ENCODE data around the gene GEMIN8. TPM values are rescaled to one million over a fixed set of nuclear protein-coding genes. Genes with fewer than 3 reads are reported as not detected.

Gene GEMIN8
- total RNA-seq, 2 experiments from 2014 or later: 8.5 to 10.6 TPM

DNA sequence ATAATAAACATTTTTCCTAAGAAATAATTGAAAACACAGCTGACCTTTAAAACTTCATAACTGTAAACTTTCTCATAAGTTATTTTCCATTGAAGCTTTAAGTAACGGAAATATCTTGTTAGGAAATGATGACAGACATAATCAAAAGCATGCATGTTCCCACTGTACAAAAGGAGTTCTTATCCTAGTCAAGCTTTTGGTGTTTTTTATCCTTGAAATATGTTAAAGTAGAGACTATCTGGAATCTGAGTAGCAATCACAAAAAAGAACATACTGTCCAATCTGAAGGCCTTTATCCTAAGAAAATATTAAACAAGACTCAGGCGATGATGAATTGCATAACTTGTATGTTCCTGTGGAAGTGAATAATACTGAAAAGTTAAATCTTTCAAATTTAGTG lies 14.4 kb downstream of the GEMIN8 start:
- DNase-seq: no peak
- H3K27me3 Mint-ChIP-seq: no peaks in the 10 kb centered on the region
- ChIA-PET POLR2A (no interaction called here), CTCF (no interaction called here)
- intact Hi-C loops (cut with micrococcal nuclease): no loop called here
- H3K4me1 Mint-ChIP-seq (ENCODE audit: low read depth): peaks cover 18% of the 10 kb centered on the region
- no peak overlapping the region for H3K27ac Mint-ChIP-seq
- H3K4me3 Mint-ChIP-seq: no peak overlapping the region
- H3K36me3 Mint-ChIP-seq: peaks cover 13% of the 10 kb centered on the region
- H3K9me3 Mint-ChIP-seq: no peaks in the 10 kb centered on the region

DNA sequence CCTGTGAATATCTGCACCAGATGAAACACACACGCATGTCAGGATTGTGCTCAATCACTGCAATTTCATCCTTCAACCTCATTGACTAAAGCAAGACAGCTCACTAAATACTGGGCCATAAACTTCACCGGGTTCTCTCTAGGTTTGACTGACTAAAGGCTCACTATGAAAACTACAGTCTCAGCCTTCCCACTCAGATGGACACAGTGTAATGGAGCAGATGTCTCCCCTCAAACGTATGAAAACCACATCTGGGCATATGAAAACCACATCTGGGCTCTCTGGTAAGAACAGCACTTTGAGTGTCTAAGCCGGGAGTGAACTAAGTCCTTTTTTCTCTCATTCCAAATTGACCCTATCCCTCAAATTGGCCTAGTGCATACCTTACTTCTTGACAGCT lies 15.2 kb downstream of the GEMIN8 start:
- intact Hi-C loops (cut with micrococcal nuclease): no loop called here
- ChIA-PET POLR2A (no interaction called here), CTCF (no interaction called here)
- Mint-ChIP-seq H3K27me3 (no peaks in the 10 kb centered on the region), H3K36me3 (peaks cover 15% of the 10 kb centered on the region), H3K4me1 (ENCODE audit: low read depth) (peaks cover 18% of the 10 kb centered on the region), H3K9me3 (no peaks in the 10 kb centered on the region), H3K4me3 (no peak overlapping the region), H3K27ac (no peak overlapping the region)
- no peak for DNase-seq

DNA sequence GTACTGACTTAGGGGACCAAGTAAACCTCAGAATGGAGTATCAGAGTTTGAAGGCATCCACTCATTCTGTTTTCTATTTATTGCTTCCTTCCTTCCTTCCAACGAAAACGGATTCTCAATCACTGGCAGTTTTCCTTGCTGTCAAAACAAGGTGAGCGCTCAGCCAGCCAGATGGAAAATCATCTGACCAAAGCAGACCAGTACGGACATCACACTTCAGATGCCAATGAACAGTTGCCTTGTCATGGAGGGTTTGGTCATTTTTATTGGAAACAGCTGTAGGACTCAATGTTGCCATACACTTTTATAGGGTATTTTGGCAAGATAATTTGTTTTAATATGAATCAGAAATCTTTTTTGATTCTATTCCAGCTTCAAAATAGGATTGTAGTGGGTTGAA lies 16.6 kb downstream of the GEMIN8 start:
- intact Hi-C loops (cut with micrococcal nuclease): no loop called here
- no peak overlapping the region for H3K4me3 Mint-ChIP-seq
- no peak overlapping the region for H3K27ac Mint-ChIP-seq
- no peak for DNase-seq
- H3K36me3 Mint-ChIP-seq: peaks cover 20% of the 10 kb centered on the region
- H3K9me3 Mint-ChIP-seq: no peaks in the 10 kb centered on the region
- CTCF ChIA-PET: no interaction called here
- POLR2A ChIA-PET: no interaction called here
- peaks cover 18% of the 10 kb centered on the region for H3K4me1 Mint-ChIP-seq (ENCODE audit: low read depth)
- no peaks in the 10 kb centered on the region for H3K27me3 Mint-ChIP-seq

DNA sequence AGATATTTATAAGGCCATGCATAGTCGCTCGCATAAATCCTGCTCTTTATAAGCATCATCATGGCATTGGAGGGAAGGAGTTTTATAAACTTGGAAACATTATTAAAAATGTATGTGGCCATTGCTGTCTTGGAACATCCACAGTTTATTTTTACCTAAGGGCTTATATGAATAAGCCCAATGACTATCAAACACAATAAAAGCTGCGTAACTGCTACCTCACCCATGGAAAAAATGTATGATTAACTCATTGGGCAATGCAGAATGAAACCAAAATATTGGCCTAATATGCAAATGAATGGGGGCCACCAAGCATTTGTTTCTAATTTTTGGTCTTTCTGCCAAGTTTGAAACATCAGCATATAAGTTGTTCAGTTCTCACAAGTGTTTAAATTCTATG lies 19.1 kb downstream of the GEMIN8 start:
- H3K27ac Mint-ChIP-seq: no peak overlapping the region
- H3K4me3 Mint-ChIP-seq: no peak overlapping the region
- POLR2A ChIA-PET: no interaction called here
- CTCF ChIA-PET: no interaction called here
- H3K36me3 Mint-ChIP-seq: peaks cover 22% of the 10 kb centered on the region
- intact Hi-C loops (cut with micrococcal nuclease): no loop called here
- no peaks in the 10 kb centered on the region for H3K9me3 Mint-ChIP-seq
- DNase-seq: no peak
- H3K27me3 Mint-ChIP-seq: no peaks in the 10 kb centered on the region
- H3K4me1 Mint-ChIP-seq (ENCODE audit: low read depth): peaks cover 13% of the 10 kb centered on the region

DNA sequence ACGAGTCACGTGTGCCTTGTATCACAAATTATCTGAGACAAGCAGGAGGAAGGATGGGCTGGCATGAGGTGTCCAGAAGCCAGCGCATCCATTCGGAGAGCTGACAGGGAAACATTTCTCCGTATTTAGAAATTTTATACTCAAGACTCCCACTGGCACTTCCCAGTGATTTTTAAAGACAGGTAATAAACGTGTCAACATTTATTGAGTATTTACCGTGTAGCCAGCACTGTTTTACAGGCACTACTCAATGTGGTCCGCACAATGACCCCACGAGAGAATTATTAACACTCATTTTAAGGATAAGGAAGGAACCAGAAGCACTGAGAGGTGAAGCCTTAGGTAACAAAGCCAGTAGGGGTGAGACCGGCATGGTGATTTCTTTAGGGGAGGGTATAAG lies 23.2 kb downstream of the GEMIN8 start:
- ChIA-PET CTCF (no interaction called here), POLR2A (no interaction called here)
- DNase-seq: no peak

DNA sequence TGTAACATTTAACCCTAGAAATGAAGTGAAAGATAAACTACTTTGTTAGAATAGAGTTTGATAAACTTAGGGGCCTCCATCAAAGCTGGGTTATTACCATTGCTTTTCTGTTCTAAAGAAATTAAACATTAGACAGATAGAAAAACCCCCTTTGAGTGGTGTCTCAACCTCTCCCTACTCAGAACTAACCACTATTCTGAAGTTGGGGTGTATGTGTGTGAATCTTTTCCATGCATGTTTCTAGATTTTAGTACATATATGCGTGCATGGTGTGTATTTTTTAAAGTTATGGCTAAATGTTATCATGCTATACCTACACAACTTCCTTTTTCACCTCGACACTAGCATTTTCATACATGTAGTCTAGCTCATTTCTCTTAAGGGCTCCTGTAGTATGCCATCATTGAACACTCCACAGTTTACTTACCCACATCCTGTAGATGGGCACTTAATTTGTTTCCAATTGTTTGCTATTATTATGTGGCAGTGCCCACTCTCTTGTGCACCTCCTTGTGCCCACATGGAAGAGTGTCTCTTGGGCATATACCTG lies 25.7 kb downstream of the GEMIN8 start:
- no peak overlapping the region for H3K27ac Mint-ChIP-seq
- intact Hi-C loops (cut with micrococcal nuclease): no loop called here
- CTCF ChIA-PET: no interaction called here
- H3K4me1 Mint-ChIP-seq (ENCODE audit: low read depth): no peaks in the 10 kb centered on the region
- no peak for DNase-seq
- H3K9me3 Mint-ChIP-seq: no peaks in the 10 kb centered on the region
- H3K36me3 Mint-ChIP-seq: peaks cover 14% of the 10 kb centered on the region
- POLR2A ChIA-PET: interaction anchor here (1.3 kb wide), 1 partner anchor 25 kb away, joined by 4 read pairs; the partner anchor contains the start of gene GEMIN8
- H3K4me3 Mint-ChIP-seq: no peak overlapping the region
- no peaks in the 10 kb centered on the region for H3K27me3 Mint-ChIP-seq

More for the DNA sequence above, 23.2 kb downstream of the GEMIN8 start:
- no peak overlapping the region for H3K4me3 Mint-ChIP-seq
- peaks cover 18% of the 10 kb centered on the region for H3K36me3 Mint-ChIP-seq
- no peaks in the 10 kb centered on the region for H3K27me3 Mint-ChIP-seq
- intact Hi-C loops (cut with micrococcal nuclease): no loop called here
- H3K4me1 Mint-ChIP-seq (ENCODE audit: low read depth): no peaks in the 10 kb centered on the region
- H3K9me3 Mint-ChIP-seq: no peaks in the 10 kb centered on the region
- no peak overlapping the region for H3K27ac Mint-ChIP-seq

DNA sequence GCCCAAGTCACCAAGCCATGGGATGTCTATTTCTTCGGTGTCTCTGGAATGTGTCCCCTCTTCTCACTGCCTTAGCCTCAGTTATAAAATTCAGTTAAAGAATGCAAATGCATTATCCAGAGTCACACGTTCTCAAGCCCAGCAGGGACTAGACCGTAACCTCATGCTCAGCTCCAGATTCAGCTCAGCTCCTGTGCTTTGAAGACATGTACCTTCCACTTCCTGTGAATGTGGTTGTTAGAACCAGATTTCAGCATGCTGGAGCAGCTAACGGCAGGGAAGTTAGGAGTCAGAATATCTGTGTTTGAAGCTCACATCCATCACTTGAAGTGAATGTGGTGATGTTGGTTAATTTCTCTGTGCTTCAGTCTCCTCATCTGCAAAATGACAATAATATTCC lies 26.7 kb downstream of the GEMIN8 start:
- Mint-ChIP-seq H3K27ac (no peak overlapping the region), H3K27me3 (no peaks in the 10 kb centered on the region), H3K9me3 (no peaks in the 10 kb centered on the region), H3K4me1 (ENCODE audit: low read depth) (no peaks in the 10 kb centered on the region), H3K4me3 (no peak overlapping the region), H3K36me3 (peaks cover 9% of the 10 kb centered on the region)
- POLR2A ChIA-PET: interaction anchor here (1.3 kb wide), 1 partner anchor 26 kb away, joined by 4 read pairs; the partner anchor contains the start of gene GEMIN8
- CTCF ChIA-PET: no interaction called here
- intact Hi-C loops (cut with micrococcal nuclease): no loop called here
- no peak for DNase-seq

DNA sequence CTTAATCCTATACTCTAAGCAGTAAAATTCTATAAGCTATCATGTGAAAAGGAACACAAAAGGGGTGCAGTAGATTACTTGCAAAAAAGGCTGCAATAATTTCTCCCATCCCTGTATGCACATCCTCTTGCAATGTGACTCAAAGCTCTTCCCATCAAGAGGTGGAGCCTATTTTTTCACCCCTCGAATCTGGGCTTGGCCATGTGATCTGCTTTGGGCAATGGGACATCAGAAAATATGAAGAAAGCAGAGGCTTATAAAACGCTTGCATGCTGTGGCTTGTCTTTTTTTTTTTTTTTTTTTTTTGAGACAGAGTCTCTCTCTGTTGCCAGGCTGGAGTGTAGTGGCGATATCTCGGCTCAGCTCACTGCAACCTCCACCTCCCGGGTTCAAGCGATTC lies 33.0 kb downstream of the GEMIN8 start:
- intact Hi-C loops (cut with micrococcal nuclease): no loop called here
- H3K9me3 Mint-ChIP-seq: no peaks in the 10 kb centered on the region
- DNase-seq: no peak
- no peaks in the 10 kb centered on the region for H3K27me3 Mint-ChIP-seq
- H3K36me3 Mint-ChIP-seq: no peaks in the 10 kb centered on the region
- ChIA-PET CTCF (no interaction called here), POLR2A (no interaction called here)
- H3K4me1 Mint-ChIP-seq (ENCODE audit: low read depth): no peaks in the 10 kb centered on the region
- no peak overlapping the region for H3K4me3 Mint-ChIP-seq
- no peak overlapping the region for H3K27ac Mint-ChIP-seq

DNA sequence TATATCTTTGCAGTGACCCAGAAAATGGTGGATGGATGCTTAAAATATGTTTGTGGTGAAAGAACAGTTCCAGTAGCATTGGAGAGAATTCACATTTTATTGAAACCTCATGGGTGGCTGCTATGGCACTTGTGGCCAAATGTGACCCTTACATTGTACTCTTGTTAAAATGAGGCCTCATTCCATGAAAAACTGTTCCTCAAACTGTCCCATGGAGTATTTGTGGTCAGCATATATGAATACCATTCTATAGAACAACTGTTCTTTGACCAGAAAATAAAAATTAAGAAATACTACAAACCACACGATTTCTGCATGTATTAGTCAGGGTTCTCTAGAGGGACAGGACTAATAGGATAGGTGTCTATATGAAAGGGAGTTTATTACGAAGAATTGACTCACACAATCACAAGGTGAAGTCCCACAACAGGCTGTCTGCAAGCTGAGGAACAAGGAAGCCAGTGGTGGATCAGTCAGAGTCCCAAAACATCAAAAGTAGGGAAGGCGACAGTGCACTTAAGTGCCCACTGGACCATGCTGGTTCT lies 35.1 kb downstream of the GEMIN8 start:
- Mint-ChIP-seq H3K27me3 (no peaks in the 10 kb centered on the region), H3K9me3 (no peaks in the 10 kb centered on the region), H3K27ac (no peak overlapping the region), H3K4me3 (no peak overlapping the region), H3K4me1 (ENCODE audit: low read depth) (no peaks in the 10 kb centered on the region), H3K36me3 (no peaks in the 10 kb centered on the region)
- POLR2A ChIA-PET: no interaction called here
- DNase-seq: no peak
- intact Hi-C loops (cut with micrococcal nuclease): no loop called here
- CTCF ChIA-PET: no interaction called here

DNA sequence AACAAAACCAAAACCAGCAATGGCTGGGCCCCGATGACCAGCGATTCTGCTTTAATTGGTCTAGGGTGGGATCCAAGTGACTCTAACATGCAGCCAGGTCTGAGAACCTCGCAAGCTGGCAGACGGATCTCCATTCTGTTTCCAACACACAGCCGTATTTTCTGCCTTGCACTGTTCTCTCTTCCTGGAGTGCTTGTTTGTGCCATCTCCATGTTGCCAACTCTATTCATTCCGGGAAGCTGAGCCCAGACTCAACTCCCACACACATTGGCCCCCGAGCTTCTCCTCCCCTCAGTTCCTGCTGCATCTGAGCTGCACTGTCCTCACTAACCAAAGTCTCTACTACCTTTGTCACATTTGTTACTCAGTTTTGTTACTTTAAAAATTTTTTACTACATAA lies 35.6 kb downstream of the GEMIN8 start:
- Mint-ChIP-seq H3K36me3 (no peaks in the 10 kb centered on the region), H3K9me3 (no peaks in the 10 kb centered on the region), H3K4me3 (no peak overlapping the region), H3K4me1 (ENCODE audit: low read depth) (no peaks in the 10 kb centered on the region), H3K27me3 (no peaks in the 10 kb centered on the region), H3K27ac (no peak overlapping the region)
- DNase-seq: no peak
- POLR2A ChIA-PET: no interaction called here
- CTCF ChIA-PET: no interaction called here
- intact Hi-C loops (cut with micrococcal nuclease): no loop called here

DNA sequence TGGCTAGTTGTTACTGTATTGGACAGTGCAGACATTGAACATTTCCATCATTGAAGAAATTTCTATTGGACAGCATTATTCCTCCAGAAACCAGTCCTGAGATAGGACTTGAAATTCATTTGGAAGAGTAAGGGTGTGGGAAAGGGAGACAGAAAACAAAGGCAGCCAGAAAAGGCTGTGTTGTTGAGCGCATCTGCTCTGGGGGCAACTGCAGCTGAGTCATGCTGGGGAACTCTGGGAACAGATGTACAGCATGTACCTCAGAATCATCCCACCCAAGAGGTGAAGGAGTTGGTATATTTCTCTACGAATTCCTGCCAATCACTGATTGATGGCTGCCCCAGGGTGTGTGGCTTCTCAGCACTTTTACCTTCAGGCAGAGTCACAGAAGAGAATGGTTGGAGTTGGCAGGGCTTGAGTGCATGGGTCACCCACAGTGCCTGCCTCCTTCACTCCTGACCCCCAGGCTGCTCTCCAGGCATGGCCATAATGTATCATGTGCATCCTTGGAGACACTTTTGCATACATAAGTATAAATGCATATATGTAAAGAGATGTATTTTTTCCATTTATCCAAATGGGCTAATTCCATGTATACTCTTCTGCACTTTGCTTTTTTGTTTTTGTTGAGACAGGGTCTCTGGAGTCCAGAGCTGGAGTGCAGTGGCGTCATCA lies 39.4 kb downstream of the GEMIN8 start:
- Mint-ChIP-seq H3K36me3 (no peaks in the 10 kb centered on the region), H3K9me3 (no peaks in the 10 kb centered on the region), H3K27me3 (no peaks in the 10 kb centered on the region), H3K4me1 (ENCODE audit: low read depth) (peaks cover 4% of the 10 kb centered on the region), H3K4me3 (no peak overlapping the region), H3K27ac (no peak overlapping the region)
- ChIA-PET CTCF (no interaction called here), POLR2A (no interaction called here)
- intact Hi-C loops (cut with micrococcal nuclease): no loop called here
- no peak for DNase-seq

DNA sequence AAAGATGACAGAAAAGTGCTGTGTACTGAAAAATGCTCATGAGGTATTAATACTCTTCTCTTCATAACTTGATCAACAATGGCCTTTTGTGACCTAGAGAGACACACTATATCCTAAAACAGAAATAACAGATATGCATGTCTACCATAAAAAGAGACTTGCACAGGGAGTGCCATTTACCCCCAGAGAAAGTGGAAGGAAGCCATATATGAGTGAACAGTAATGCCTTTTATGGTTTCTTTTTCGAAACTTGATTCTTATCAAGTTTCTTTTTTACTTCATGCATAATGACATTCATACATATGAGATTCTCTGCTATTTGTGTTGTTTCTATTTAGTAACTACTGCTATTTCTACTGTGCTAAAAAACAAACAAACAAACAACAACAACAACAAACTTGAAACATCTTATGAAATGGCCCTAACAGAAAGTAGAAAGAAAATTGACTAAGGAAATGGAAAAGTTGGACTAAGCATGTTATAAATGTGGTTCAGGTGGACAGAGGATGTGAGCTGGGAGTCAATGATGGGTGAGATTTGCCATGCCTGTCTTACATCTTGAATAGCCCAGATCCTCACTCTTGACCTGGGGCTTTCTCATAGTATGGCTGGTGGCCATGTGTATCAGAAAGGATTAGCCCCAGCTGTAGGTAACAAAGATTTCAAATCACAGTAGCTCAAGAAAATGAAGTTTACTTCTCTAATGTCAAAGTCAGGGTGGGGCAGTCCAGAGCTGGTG lies 43.8 kb downstream of the GEMIN8 start:
- Mint-ChIP-seq H3K9me3 (peaks cover 4% of the 10 kb centered on the region), H3K4me3 (no peak overlapping the region), H3K36me3 (no peaks in the 10 kb centered on the region), H3K27ac (no peak overlapping the region), H3K4me1 (ENCODE audit: low read depth) (peaks cover 4% of the 10 kb centered on the region), H3K27me3 (no peaks in the 10 kb centered on the region)
- intact Hi-C loops (cut with micrococcal nuclease): loop anchor here (1.0 kb wide), 1 partner anchor 43 kb away; the partner anchor contains the start of gene GEMIN8
- no peak for DNase-seq
- ChIA-PET POLR2A (no interaction called here), CTCF (no interaction called here)

DNA sequence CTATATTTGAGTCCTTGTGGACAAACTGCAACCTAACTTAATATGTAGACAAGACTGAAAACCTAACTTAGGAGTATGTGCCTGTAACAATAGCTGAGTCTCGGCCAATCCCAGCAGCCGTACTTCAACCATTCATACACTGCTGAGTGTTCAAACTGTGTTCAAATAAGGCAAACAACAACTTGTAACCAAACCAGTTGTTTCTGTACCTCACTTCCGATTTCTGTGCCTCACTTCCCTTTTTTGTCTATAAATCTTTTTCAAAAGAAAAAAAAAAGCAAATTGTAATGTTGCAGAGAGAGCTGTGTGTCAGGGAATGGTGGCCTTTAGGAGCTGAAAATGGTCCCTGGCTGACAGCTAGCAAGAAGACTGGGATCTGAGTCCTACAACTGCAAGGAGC lies 46.0 kb downstream of the GEMIN8 start:
- intact Hi-C loops (cut with micrococcal nuclease): no loop called here
- CTCF ChIA-PET: no interaction called here
- Mint-ChIP-seq H3K4me3 (no peak overlapping the region), H3K9me3 (peaks cover 4% of the 10 kb centered on the region), H3K27me3 (no peaks in the 10 kb centered on the region), H3K27ac (no peak overlapping the region), H3K36me3 (no peaks in the 10 kb centered on the region), H3K4me1 (ENCODE audit: low read depth) (peaks cover 4% of the 10 kb centered on the region)
- no peak for DNase-seq
- POLR2A ChIA-PET: no interaction called here

Data from activated CD4-positive, alpha-beta memory T cell treated with anti-CD3 and anti-CD28 coated beads for 36 hours (primary cell).